Raji (cell line): ENCODE data around the gene MTA3.

Source experiments
- POLR2A ChIP-seq: IDR thresholded peaks from 2 replicates; pipeline ENCODE4 v1.6.1; 2011; ENCODE audit warnings: low read depth, low read length, control low read depth; ENCODE audit not compliant: insufficient read depth

The MTA3 gene

DNA sequence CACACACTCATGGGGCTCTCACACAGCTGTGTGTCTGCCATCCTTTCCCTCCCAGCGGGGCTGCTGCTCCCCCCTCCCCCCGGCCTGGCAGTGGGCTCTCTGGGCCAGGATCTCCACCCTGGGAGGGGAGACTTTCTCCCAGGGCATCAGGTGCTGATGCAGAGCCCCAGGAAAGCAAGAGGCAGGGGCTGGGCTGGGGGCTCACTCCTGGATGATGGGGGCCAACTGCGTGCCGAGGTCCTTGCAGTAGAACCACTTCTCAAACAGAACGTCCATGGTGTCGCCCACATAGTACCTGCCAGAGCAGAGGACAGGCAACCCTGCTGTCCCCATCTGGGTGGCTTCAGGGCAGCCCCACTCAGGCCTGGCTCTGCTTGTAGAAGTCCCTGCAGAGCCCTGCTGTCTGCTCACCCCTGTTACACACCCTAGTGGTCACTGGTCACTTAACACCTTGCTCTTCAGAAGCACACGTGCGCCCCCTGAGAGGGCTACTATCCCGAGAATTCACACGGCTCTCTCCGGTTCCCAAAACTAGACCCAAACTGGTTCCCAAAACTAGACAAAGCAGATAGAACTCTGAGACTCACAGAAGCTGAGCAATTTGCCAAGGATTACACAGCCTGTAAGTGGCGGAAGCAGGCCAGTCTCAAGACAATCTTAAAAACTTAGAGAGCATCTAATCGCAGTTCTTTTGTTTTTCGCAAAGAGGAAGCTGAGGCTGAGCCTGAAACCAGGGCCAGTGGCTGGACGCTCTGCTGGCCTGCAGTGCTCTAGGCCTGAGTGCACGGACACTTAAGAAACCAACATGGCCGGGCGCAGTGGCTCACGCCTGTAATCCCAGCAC lies 202.1 kb downstream of the MTA3 start:
- no peak for TF ChIP-seq POLR2A

DNA sequence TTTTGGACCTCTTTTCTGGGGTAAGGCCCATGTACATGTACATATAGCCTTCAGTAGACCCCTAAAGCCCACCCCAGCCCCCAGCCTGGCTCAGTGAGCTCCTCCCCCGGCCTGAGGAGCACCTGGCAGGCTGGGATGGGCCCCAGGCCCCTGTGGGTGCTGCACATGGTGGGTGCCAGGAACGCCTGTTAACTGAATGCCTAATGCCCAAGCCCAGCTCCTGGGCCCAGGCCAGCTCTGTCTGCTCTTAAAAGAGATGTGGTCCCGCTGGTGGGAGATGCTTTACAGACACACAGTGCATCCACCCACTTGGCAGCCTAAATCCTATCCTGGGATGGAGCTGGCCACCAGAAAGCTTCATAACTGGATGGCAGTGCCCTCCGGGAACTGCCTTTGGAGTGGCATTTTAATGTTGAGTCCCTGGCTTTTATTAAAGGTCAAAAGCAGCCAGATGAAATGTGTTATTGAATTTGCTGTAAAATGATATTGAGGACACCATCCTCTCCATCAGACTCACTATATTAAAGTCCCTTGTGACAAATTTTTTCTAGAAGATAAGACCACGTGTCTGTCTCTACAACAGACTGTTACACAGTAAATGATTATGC lies 203.2 kb downstream of the MTA3 start:
- no peak for TF ChIP-seq POLR2A

DNA sequence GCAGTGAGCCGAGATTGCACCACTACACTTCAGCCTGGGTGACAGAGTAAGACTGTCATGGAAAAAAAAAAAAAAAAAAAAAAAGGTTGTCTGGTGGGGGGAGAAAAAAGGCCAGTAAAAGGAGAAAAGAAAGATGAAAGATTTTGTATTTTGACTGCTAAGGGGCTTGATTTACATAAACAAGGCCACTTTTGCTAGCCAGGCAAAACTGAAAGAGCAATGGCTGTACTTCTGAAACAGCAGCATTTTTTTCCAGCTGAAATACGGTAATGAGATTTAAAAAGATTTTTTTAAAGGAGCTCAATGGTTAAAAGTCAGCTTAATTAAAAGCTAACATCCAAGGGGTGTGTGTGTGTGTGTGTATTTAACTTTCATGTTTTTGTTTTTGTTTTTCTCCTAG lies 206.8 kb downstream of the MTA3 start:
- no peak for TF ChIP-seq POLR2A

DNA sequence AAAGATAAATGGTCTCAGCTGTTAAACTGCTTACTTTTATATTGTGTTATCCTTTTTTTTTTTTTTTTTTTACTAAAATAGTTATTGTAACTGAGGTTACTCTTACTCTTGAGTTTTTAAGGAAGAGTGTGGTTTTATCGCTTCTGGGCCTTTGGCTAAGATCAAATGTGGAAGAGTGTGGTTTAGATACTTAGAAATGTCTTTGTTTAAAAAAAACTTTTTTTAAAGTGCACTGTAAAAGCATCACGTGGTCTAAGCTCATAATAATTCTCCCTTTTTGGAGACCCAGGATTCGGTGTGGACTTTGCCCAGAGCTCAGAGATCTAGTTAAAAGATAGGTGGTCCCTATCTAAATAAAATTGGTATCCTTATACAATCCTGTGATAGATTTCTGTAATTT lies 207.4 kb downstream of the MTA3 start:
- TF ChIP-seq POLR2A, result no peak

DNA sequence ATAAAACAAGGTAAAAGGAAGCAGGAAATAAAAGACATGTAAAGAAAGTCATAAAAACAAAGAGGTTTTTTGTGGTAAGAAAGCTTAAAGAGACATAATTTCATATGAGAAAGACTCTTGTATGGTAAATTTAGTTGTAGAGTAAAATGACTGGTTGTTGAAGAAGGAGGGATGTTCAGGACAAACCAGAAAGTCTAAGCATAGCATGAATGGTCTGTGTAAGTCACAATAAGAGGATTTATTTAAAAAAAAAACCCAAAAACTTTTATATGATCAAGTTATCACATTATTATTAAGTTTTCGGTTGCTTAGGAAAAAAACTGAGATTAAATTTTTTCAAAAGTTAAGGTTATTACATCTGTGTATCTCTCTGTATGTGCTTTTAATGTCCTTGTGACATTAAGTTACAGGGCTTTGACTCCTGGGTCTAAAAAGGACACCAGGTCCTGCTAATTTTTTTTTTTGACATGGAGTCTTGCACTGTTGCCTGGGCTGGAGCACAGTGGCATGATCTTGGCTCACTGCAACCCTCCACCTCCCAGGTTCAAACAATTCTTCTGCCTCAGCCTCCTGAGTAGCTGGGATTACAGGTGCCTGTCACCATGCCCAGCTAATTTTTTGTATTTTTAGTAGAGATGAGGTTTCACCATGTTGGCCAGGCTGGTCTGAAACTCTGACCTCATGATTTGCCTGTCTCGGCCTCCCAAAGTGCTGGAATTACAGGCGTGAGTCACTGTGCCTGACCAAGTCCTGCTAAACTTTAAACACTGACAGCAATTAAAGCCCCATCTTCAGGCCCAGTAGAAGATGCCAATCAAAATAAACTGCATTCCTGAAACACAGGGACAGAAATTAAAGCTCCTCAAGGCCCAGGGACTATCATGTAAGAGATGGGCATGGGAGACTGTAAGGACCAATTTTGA lies 209.7 kb downstream of the MTA3 start:
- TF ChIP-seq POLR2A, result no peak

DNA sequence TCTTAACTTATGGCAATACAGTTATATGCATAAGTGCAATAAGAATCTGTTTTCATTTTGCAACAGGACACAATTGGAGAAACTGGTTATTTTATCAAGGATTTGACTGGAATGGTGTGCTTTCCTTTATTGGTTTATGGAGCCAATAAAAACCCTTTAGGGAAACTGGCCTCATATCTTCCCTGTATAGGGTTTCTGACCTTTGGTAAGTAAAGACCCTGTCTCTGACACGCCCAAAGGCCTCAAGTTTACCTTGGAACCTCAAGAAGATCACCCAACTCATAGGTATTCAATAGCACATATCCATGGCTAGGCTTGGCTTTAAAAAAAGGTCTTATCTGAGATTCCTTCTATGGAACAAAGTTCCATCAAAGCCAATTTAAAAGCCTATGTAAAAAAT lies 212.7 kb downstream of the MTA3 start:
- no peak for TF ChIP-seq POLR2A

DNA sequence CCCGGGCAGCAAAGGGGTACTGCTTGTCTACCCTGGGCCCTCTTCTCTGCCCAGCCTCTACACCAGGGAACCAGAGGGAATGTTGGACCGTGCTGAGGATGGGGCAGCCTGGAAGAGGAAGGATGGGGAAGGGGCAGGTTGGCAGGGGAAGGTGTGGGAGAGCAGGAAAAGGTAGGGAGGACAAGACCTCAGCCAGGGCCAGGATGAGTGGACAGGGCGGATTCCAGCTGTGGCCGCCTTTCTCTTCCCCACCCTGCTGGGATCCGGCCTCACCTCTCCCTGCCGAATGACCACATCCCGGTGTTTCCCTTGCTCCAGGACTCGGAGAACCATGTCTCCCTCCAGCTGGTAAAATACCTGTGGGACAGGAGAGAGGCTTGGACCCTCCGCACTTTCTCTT lies 215.1 kb downstream of the MTA3 start:
- TF ChIP-seq POLR2A, result no peak

DNA sequence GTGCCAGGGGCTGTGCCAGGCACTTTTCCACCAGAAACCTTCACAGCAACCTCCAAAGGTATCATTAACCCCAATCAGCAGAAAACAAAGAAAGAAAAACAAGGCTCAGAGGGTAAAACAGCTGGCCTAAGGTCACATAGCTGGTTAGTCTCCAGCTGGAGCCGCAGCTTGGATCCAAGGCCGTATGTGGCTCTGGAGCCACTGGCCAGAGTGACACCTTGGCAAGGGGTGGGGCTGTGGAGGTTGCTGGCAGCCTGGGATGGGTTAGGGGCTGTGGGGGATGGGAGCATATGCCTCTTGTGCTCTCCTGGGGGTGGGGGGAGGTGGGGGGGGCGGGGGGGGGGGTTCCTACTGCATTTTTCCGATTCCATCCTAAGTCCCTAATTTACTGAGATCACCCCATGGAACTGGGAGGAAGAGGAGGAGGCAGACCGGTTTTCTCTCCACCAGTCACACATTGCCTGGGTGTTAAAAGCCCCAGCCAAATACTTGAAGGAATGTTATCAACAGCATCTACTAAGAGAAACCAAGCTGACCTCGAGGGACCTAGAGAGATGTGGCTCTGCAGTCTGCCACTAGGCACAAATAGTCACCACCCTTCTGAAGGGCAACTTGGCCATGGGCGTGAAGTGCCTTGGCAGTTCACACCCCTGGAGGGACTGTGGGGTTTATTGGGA lies 215.9 kb downstream of the MTA3 start:
- TF ChIP-seq POLR2A, result no peak

DNA sequence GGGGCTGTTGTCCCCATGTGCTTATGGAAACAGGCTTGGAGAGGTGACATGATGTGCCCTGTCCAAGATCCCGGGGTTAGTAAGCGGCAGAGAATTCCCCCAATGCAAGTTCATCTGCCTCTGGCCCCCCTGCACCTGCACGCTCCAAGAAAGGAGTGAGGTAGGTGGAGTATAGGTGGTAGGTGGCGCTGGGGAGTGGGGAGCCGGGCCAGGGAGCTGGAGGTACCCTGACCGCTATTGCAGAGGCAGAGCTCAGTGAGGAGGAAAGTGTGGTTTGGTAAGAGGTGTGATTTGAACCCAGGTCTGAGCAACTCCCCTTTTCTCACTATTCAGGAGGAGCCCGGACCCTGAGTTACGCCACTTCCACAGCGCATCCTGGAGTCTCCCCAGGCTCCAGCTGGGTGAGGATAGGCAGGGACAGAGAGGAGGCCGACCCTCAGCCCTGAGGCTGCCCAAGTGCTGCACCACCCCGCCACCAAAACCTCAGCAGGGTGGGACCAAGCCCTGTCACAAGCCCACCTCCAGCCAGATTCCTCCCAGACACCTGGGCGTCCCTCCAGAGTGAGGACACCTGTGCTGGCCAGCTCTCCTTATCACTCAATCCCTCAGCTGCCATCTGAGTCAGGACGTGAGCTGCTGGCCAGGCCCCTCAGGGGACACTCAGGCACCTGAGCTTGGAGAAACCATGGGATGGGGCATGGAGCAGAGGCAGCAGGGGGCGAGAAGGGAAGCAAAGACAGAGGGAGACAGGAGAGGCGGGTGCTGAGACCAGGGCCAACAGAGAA lies 218.3 kb downstream of the MTA3 start:
- no peak for TF ChIP-seq POLR2A

DNA sequence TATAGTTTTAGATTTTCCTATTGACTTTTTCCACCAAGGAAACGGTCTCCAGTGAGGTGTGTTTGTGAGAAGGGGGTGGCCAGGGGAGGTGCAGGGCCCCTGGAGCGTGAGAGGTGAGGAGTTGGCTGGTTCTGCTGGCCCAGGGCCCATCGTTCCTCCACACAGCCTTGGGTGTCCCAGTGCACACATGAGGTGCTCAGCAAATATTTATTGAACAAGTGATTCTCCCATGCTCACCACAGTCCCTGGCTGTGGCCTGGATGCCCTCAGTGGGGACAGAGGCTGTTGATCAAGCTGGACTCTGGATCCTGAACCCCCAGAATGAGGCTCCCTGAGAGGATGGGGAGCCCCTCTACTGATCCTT lies 219.0 kb downstream of the MTA3 start:
- TF ChIP-seq POLR2A, result no peak

DNA sequence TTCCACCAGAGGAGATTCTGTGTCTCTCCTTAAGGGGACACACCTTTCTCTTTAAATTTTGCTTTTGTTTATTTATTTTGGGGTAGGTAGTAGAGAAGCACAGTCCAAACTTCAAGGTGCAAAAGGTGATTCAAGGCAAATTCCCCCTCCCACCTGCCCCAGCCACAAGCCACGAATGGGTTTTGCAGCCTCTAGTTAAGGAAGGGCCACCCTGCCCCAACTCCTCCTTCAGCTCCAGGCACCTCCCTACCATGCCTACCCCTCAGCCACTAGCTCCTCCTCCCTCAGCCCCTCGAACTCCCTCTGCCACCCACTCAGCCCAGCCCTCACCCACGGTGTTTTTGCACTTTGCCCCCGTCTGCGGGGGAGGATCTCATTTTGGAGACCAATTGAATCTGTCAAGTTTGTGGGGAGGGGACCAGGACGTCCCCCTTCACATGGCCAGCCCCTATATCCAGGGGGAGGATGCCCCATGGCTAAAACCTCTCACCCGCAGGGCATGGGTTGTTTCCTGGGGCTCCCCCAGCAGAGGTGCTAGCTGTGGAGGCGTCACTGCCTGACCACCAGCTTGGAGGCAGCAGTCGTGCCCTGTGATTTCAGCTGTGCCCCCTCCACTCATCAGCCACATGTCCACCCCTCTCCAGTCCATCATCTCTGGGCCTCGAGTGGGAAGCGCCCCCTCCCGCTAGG lies 219.5 kb downstream of the MTA3 start:
- no peak for TF ChIP-seq POLR2A

DNA sequence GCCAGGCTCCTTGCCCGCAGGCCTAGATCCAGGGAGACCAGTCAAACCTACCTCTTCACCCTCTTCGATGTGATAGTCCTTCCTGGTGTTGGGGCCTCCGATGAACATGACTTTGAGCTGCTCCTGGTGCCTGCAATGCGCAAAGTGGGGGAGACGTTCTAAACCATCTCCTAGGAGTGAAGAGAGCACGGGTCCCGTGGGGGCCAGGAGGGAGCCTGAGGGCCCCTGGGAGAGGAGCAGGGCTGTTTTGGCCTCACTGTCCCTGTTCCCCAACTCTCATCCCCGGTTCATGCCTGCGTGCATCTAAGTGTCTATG lies 220.0 kb downstream of the MTA3 start:
- no peak for TF ChIP-seq POLR2A

DNA sequence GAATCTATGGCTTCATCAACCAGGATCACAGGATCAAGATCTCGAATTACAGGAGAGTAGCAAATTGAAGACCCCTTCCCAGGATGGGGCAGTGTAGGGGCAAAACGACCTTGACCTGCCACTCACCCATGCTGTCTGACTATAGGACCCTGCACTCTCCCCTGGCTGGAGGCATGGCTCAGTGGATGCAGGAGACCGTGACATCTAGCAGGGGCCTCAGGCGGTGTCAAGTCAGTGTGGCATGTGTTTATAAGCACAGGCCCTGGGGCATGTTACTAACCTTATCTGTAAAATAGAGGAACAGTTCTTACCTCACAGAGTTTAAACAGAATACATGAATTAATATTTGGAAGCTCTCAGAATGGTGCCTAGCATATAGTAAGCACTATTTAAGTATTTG lies 220.4 kb downstream of the MTA3 start:
- no peak for TF ChIP-seq POLR2A

DNA sequence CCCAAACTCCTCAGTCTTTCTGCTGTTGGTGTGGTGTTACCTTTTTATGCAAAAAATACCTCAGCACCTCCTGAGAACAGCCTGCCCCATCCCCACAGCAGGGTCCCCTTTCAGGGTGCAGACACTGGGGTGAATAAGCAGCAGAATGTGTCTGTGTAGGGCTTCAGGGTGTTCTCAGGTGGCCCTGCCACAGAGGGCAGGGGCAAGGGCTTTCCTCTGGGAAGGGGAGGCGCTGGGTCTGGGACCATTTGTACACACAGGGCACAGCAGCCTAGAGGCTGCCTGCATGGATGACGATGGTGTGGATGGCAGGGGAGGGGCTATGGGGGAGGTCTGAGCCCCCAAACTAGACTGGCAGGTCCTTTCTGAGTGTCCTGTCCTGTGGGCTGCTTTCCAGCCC lies 221.3 kb downstream of the MTA3 start:
- TF ChIP-seq POLR2A, result no peak
